ENCODE data around the gene WDR73.

Gene WDR73

GRCh38 chr15:84647726-84648125 is 6.4 kb downstream of the WDR73 start:
- no peak overlapping the region for H3K27ac ChIP-seq (replicated peaks)
- TF ChIP-seq REST (IDR thresholded peaks at IDR 0.05; ENCODE audit: insufficient replicate concordance, low read depth) (no peak), GABPA (IDR thresholded peaks at IDR 0.05; ENCODE audit: low read depth) (no peak), CTCF (IDR thresholded peaks at IDR 0.05; ENCODE audit: insufficient read depth, low read length) (no peak), SPI1 (IDR thresholded peaks at IDR 0.05; ENCODE audit: borderline replicate concordance, low read depth) (no peak), POLR2AphosphoS5 (IDR thresholded peaks at IDR 0.05; ENCODE audit: low read depth) (no peak)
- no peak for DNase-seq (ENCODE audit: low read depth in 1 of 2, low spot score in 1 of 2)
- no peak overlapping the region for H3K4me3 ChIP-seq (replicated peaks; ENCODE audit: insufficient read depth, low read length)
- no peaks in the 10 kb centered on the region for H3K27me3 ChIP-seq (ENCODE audit: insufficient read depth, poor library complexity, severe bottlenecking)

GRCh38 chr15:84645997-84646396 is 8.1 kb downstream of the WDR73 start:
- Histone ChIP-seq H3K4me3 (replicated peaks; ENCODE audit: insufficient read depth, low read length) (no peak overlapping the region), H3K27ac (replicated peaks) (no peak overlapping the region), H3K27me3 (ENCODE audit: insufficient read depth, poor library complexity, severe bottlenecking) (no peaks in the 10 kb centered on the region)
- TF ChIP-seq GABPA (IDR thresholded peaks at IDR 0.05; ENCODE audit: low read depth) = no peak
- TF ChIP-seq SPI1 (IDR thresholded peaks at IDR 0.05; ENCODE audit: borderline replicate concordance, low read depth) = no peak
- no peak for TF ChIP-seq CTCF (IDR thresholded peaks at IDR 0.05; ENCODE audit: insufficient read depth, low read length)
- TF ChIP-seq POLR2AphosphoS5 (IDR thresholded peaks at IDR 0.05; ENCODE audit: low read depth) = no peak
- TF ChIP-seq REST (IDR thresholded peaks at IDR 0.05; ENCODE audit: insufficient replicate concordance, low read depth) = no peak
- no peak for DNase-seq (ENCODE audit: low read depth in 1 of 2, low spot score in 1 of 2)

- TF ChIP-seq POLR2AphosphoS5 (IDR thresholded peaks at IDR 0.05; ENCODE audit: low read depth) (no peak), SPI1 (IDR thresholded peaks at IDR 0.05; ENCODE audit: borderline replicate concordance, low read depth) (no peak), GABPA (IDR thresholded peaks at IDR 0.05; ENCODE audit: low read depth) (no peak), CTCF (IDR thresholded peaks at IDR 0.05; ENCODE audit: insufficient read depth, low read length) (no peak), REST (IDR thresholded peaks at IDR 0.05; ENCODE audit: insufficient replicate concordance, low read depth) (no peak)
- no peak overlapping the region for H3K27ac ChIP-seq (replicated peaks)
- no peaks in the 10 kb centered on the region for H3K27me3 ChIP-seq (ENCODE audit: insufficient read depth, poor library complexity, severe bottlenecking)
- DNase-seq (ENCODE audit: low read depth in 1 of 2, low spot score in 1 of 2) = no peak
- no peak overlapping the region for H3K4me3 ChIP-seq (replicated peaks; ENCODE audit: insufficient read depth, low read length)
Observed at GRCh38 chr15:84645496-84645895, 8.6 kb downstream of the WDR73 start.
